ENCODE results near the gene RTL1. TPM values are rescaled to one million over a fixed set of nuclear protein-coding genes. Genes with fewer than 3 reads are reported as not detected.

RTL1 gene
- total RNA-seq, result not detected in 2 replicates

DNA sequence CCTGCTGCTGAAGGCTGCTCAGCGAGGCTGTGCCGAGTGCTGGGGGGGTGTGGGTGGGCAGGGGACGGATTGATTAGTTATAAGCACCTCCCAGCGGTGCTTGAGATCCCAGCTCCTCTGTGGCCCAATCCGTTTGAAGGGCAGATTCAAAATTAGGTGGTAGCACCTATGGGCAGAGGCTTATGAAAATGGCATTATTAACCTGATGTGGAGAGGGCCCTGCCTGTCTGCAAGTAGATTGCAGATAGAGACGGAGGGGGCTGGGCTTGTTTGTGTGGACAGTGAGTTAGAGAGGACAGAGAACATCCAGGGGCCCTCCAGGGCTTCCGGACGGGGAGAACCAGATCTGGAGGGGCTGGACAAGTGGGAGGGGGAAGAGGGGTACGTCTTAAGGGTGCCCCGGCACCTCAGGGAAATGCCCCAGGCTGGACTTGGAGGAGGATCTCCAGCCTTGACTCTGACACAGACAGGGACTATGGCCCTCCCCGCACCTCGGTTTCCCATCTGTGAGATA is at the start of gene RTL1:
TSS of gene RTL1 (minus strand) at position 51 of the 514 bp plus-strand sequence. CDS start 18,934 bp downstream, outside the sequence.

Other genes with a start within 250 kb of the RTL1 start
- not detected in 2 replicates for gene DLK1, start 176.8 kb downstream of the RTL1 start, total RNA-seq
- 12.6 and 72.9 TPM in 2 replicates for gene MEG3, start 77.6 kb downstream of the RTL1 start, total RNA-seq